GM19455 (cell line): ENCODE measurements around the gene LRRC38.
"Not testable (repeated sequence)": the region's sequence is repeated elsewhere in the genome, so short reads cannot be mapped to it uniquely, and the experiment has no call there.

Source experiments
- ATAC-seq: cut with Tn5 transposase; IDR thresholded peaks from one replicate; pipeline ENCODE4 v1.9.1; 2021; ENCODE audit not compliant: unreplicated experiment

LRRC38 gene

DNA sequence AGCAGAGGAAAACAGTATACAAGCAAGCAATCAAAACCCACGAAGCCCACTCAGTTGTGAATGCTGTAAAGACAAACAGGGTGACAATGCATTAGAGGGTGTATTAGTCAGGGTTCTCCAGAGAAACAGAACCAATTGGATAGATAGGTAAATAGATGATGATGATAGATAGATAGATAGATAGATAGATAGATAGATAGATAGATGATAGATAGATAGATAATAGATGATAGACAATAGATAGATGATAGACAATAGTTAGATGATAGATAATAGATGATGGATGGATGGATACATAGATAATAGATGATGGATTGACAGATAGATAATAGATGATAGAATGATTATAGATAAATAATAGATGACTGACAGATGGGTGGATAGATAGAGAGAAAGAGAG, 48.3 kb downstream of the LRRC38 start:
- ATAC-seq, result no peak

DNA sequence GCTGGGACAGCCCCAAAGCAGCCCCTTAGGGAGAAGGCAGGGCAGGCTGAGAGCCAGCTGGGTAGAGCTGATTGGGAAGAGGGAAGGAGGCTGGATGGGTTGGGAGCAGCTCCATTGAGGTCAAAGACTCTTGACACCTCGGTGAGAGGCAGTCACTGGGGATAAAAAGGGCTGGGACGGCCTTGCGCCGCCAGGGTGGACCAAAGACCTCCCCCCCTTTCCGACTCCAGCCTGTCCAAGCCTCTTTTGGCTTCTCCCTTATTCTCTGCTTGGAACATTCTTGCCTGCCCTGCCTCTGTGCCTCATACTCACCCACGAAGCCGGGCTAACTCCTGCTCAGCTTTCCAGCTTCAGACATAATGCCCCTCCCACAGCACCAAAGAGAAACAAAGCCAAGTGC, 51.1 kb downstream of the LRRC38 start:
- no peak for ATAC-seq

DNA sequence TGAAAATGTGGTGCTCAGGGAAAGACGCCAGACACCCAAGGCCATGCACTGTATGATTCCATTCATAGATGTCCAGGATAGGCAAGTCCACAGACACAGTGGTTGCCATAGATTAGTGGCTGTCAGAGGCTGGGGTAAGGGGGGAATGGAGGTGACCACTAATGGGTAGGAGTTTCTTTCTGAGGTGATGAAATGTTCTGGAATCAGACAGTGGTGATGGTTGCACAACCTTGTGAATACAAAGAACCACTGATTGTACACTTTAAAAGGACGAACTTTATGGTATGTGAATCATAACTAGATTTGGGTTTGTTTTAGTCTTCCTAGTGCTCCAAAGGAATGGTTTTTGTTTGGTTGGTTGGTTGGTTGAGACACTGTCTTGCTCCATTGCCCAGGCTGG, 51.8 kb downstream of the LRRC38 start:
- no peak for ATAC-seq

DNA sequence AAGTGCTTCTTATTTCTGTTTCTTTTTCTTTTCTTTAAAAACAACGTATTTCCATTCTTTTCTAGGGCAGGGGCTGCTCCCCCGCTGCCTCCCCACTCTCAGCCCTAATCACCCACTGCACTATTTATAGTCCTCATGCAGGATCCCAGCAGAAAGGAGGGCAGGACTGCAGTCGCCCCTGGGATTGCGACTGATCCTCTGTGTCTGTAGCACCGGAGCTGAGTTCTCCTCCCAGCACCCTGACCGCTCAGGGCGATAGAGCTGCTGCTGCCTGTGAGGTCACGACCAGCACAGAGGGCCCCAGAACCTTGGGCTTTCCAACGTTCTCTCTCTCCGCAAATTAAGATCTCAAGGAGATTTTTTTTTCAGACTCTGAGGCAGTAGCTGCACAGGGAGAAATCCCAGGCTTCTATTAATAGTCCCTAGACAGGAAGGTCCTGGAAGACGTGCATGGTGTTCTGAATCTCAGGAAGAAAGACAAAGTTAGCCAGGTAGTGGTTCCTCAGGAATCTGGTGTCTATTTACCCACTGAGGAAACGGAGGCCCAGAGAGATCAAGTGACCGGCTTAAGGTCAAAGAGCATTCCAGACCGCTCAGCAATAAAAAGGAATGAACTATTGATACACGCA, 56.8 kb downstream of the LRRC38 start:
- no peak for ATAC-seq

DNA sequence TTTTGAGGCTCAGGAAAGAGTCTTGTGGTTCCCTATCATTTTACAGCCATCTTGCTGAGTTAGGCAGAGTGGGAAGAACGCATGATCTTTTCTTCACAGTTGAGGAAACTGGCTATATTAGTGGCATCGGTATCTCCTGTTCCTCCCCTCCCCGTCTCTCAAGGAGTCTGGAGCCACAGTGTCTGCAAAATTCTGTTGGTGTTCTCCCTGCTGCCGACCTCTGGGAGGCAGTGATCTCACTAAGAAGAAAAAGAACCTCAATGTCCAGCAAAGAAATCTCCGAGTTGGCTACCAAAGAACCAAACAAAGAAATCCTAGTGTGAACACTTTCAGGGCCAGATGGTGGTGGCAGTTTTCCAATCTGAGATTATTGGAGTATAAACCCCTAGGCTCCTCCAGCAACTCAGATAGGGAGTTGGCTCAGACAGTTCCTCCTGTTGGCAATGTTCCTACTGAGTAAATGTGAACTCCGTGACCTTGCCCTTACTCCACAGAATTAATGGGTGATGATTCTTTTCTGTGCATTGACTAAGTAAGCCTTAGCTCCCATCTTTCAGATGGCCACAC, 62.3 kb downstream of the LRRC38 start:
- no peak for ATAC-seq

DNA sequence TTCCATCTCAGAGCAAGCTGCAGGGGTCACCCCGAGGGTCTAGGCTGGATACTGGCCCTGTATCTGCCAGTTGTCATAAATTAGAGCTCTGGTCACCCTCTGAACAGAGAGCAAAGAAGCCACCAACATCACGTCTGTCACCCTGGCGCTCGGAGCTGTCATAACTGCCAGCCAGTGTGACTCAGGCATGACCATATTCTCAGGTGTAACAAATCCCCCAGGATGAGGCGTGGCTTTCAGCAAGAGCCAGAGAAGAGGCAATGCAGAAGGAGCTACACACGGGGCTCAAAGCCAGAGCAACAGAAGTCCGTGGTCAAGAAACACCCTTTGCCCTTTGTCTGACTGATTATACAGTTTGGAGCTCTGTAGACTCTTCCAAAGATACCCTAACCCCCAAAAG, 63.6 kb downstream of the LRRC38 start:
- no peak for ATAC-seq

DNA sequence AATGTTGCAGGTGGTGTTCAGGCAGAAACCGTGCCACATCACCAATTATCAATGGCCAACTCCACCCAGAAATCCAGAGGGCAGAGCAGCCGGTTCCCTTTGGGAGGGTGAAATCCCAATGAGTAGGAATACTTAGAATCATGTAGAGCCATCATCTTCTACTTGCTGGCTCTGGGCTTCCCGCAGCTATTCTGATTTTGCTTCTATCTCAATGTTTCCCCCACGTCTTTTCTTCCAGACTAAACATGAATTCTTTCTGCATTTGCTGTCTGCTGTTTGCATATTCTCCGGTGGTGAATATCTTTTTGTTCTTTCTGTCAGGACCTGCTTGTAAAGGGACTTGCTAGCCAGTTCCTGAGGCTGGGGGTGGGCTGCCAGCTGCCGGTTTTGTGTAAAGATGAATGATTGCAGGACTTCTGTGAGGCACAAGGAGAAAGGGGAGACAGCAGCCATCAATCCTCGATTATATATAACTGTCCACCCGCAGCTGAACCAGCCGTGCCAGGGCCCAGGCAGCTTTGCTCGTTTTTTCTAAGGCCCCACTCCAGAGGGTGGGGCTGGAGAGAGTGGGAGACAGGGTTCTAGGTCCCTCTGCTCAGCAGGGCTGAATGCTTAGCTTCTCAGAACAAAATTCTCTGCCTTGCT, 70.3 kb downstream of the LRRC38 start:
- ATAC-seq, result no peak

DNA sequence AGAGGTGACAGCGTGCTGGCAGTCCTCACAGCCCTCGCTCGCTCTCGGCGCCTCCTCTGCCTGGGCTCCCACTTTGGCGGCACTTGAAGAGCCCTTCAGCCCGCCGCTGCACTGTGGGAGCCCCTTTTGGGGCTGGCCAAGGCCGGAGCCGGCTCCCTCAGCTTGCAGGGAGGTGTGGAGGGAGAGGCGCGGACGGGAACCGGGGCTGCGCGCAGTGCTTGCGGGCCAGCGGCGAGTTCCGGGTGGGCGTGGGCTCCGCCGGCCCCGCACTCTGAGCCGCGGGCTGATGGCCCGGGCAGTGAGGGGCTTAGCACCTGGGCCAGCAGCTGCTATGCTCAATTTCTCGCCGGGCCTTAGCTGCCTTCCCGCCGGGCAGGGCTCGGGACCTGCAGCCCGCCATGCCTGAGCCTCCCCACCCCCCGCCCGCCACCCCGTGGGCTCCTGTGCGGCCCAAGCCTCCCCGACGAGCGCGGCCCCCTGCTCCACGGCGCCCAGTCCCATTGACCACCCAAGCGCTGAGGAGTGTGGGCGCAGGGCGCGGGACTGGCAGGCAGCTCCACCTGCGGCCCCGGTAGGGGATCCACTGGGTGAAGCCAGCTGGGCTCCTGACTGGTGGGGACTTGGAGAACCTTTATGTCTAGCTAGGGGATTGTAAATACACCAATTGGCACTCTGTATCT, 74.6 kb downstream of the LRRC38 start:
- not testable (repeated sequence) for ATAC-seq

DNA sequence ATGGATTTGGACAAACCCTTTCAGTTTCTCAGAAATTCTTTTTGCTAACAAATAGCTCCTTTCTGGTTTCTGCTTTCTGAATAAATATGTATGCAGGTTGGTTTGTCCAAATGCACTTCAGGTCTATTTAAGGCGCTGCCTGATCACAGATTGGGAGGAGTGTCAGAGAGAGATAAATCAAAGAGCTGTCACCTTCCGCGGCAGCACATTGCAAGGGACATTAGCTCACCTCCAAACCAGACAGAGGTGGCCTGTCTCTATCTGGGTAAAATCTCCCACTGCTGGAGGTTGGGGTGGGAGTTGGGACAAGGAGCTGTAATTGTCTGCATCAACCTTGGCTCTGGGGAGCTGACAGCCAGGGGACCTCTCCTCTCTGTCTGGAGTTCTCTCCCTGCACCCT, 78.3 kb downstream of the LRRC38 start:
- no peak for ATAC-seq

DNA sequence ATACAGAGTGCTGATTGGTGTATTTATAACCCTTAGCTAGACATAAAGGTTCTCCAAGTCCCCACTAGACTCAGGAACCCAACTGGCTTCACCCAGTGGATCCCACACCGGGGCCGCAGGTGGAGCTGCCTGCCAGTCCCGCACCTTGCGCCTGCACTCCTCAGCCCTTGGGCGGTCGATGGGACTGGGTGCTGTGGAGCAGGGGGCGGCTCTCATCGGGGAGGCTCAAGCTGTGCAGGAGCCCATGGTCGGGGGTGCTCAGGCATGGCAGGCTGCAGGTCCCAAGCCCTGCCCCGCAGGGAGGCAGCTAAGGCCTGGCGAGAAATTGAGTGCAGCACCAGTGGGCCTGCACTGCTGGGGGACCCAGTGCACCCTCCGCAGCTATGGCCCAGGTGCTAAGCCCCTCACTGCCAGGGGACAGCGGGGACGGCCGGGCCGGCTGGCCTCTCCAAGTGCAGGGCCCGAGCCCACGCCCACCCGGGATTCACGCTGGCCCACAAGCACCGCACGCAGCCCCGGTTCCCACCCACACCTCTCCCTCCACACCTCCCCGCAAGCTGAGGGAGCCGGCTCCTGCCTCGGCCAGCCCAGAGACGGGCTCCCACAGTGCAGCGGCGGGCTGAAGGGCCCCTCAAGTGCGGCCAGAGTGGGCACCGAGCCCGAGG, 80.0 kb downstream of the LRRC38 start:
- not testable (repeated sequence) for ATAC-seq

DNA sequence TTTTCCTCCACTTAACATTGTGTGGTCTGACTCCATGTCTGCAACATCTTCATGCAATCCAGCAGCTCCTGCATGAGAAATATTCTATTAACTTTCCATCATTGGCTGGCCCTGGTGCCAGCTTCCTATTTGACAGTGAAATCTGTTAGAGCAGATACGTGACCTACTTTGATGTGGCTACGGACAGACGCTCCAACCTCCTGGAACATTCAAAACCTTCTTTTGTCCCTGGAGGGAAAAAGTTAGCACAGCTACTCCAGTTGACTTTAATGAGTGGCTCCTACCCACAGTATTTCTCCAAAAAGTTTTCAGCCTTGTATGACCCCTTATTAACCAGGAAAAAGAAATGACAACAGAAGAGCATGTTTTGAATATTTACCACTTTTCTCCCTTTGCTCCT, 81.6 kb downstream of the LRRC38 start:
- no peak for ATAC-seq

DNA sequence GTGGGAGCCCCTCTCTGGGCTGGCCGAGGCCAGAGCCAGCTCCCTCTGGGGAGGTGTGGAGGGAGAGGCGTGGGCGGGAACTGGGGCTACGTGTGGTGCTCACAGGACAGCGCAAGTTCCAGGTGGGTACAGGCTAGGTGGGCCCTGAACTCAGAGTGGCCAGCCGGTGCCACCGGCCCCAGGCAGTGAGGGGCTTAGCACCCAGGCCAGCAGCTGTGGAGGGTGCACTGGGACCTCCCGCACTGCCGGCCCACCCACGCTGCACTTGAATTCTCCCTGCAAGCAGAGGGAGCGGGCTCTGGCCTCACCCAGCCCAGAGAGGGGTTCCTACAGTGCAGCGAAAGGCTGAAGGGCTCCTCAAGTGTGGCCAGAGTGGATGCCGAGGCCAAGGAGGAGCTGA, 83.3 kb downstream of the LRRC38 start:
- no peak for ATAC-seq
